Natural killer cell (primary cell): ENCODE measurements around the gene NARF. TPM values are rescaled to one million over a fixed set of nuclear protein-coding genes. Genes with fewer than 3 reads are reported as not detected.
"Not testable (repeated sequence)": the region's sequence is repeated elsewhere in the genome, so short reads cannot be mapped to it uniquely, and the experiment has no call there.

Experiments used
- ATAC-seq, 3 donors: fragments of 150-1000 bp in 2 of 3; fragments of 200-7000 bp in 1 of 3; cut with Tn5 transposase; 1 replicate in 1 of 3; 2 replicates in 2 of 3; pipeline ENCODE4 v1.10.0; 2021; ENCODE audit warnings: mild to moderate bottlenecking in 2 of 3, moderate library complexity in 2 of 3
- DNase-seq, 2 donors: peaks; one replicate each; pipeline versions ENCODE4 v3.0.0 to v3.0.0-alpha.2; 2013 to 2021; ENCODE audit warnings: mixed read lengths in 1 of 2
- H3K27ac ChIP-seq: one replicate; pipeline ENCODE4 v1.5.1; 2013; ENCODE audit warnings: mild to moderate bottlenecking, low read length
- H3K27me3 ChIP-seq: one replicate; pipeline ENCODE4 v1.6.1; 2013; ENCODE audit warnings: low read length; ENCODE audit not compliant: control insufficient read depth, insufficient read depth
- H3K36me3 ChIP-seq: one replicate; pipeline ENCODE4 v1.6.1; 2013; ENCODE audit warnings: low read length; ENCODE audit not compliant: control insufficient read depth, insufficient read depth
- H3K4me1 ChIP-seq: one replicate; pipeline ENCODE4 v1.6.1; 2013; ENCODE audit warnings: low read length; ENCODE audit not compliant: control insufficient read depth, insufficient read depth
- H3K4me3 ChIP-seq: one replicate; pipeline ENCODE4 v1.5.1; 2013; ENCODE audit warnings: low read length
- H3K9me3 ChIP-seq: one replicate; pipeline ENCODE4 v1.6.1; 2013; ENCODE audit warnings: low read length; ENCODE audit not compliant: control insufficient read depth, insufficient read depth
- H3K27ac Mint-ChIP-seq, 2 donors: one replicate each; pipeline ENCODE4 v1.8.0; 2022; ENCODE audit warnings: mild to moderate bottlenecking in 2 of 2, mixed read lengths in 2 of 2, moderate library complexity in 1 of 2
- H3K27me3 Mint-ChIP-seq, 2 donors: one replicate each; pipeline ENCODE4 v1.8.0; 2022; ENCODE audit warnings: low read depth in 2 of 2, mixed read lengths in 2 of 2
- H3K36me3 Mint-ChIP-seq: one replicate; pipeline ENCODE4 v1.8.0; 2022; ENCODE audit warnings: mixed read lengths
- H3K4me1 Mint-ChIP-seq, 2 donors: one replicate each; pipeline ENCODE4 v1.8.0; 2022; ENCODE audit warnings: mixed read lengths in 2 of 2
- H3K4me3 Mint-ChIP-seq: one replicate; pipeline ENCODE4 v1.8.0; 2022; ENCODE audit warnings: mild to moderate bottlenecking, moderate library complexity, mixed read lengths
- H3K9me3 Mint-ChIP-seq, 2 donors: one replicate each; pipeline ENCODE4 v1.8.0; 2022; ENCODE audit warnings: mixed read lengths in 2 of 2
- CTCF ChIP-seq: fragments of 200-600 bp; IDR thresholded peaks from one replicate; pipeline ENCODE4 v1.8.0; 2022; ENCODE audit warnings: antibody characterized with exemption
- WGBS: methylation state at CpG from one replicate; pipeline ENCODE4 v1.1.7; 2013; ENCODE audit warnings: missing lambda C conversion rate; ENCODE audit not compliant: insufficient coverage; 5-methylcytosine and 5-hydroxymethylcytosine counted together
- intact Hi-C: fragments of 100-400 bp; cut with micrococcal nuclease; formaldehyde crosslinking; loops from one replicate; pipeline ENCODE4 v1.14.2; 2022
- total RNA-seq, 4 donors: library from RNA; stranded (reverse); fragments of 120-200 nt in 1 of 4; gene quantifications; one replicate each; pipeline versions ENCODE4 v1.2.3 to v1.2.4, GENCODE V29; 2013 to 2022

NARF gene
- total RNA-seq, 3 donors from 2014 or later (not counting 1 experiment from before 2014, with no cell fraction given), result 130 to 203 (median 158) TPM

- Histone ChIP-seq H3K4me1 (peaks cover 18% of the 10 kb centered on the region), H3K36me3 (peaks cover 21% of the 10 kb centered on the region), H3K9me3 (no peaks in the 10 kb centered on the region), H3K4me3 (peak overlapping the region; percentile 61), H3K27me3 (no peaks in the 10 kb centered on the region), H3K27ac (peak overlapping the region; percentile 97)
- no peak for TF ChIP-seq CTCF
- intact Hi-C loops, result loop anchor here (1.0 to 2.0 kb wide), 2 partner anchors 8 to 39 kb away; partner anchors contain the start of genes CYBC1, HEXD and OGFOD3
- Mint-ChIP-seq H3K27ac (peak overlapping the region; percentile 97 to 99), H3K27me3 (no peaks in the 10 kb centered on the region), H3K4me1 (peaks cover 34 to 35% of the 10 kb centered on the region in 2 donors), H3K4me3 (peak overlapping the region; percentile 96), H3K36me3 (no peaks in the 10 kb centered on the region), H3K9me3 (no peaks in the 10 kb centered on the region)
- WGBS, result 0% methylated on average over 7 of the region's 8 CpGs
- no peak for ATAC-seq
- DNase-seq, result peak in 1 of 2 donors; percentile 98
Measured at GRCh38 chr17:82457929-82458178, 687 bp upstream of the NARF start.

- H3K9me3 Mint-ChIP-seq, result no peaks in the 10 kb centered on the region
- peak in 2 of 3 donors; percentile 7 to 36 for ATAC-seq
- intact Hi-C loops, result loop anchor here (1.0 to 2.0 kb wide), 2 partner anchors 9 to 40 kb away; partner anchors contain the start of genes CYBC1, HEXD and OGFOD3
Measured at GRCh38 chr17:82458885-82459424, 414 bp downstream of the NARF start.

GRCh38 chr17:82459936-82460335 is 1.4 kb downstream of the NARF start:
- Mint-ChIP-seq H3K36me3 (peaks cover 11% of the 10 kb centered on the region), H3K4me1 (peaks cover 35 to 47% of the 10 kb centered on the region in 2 donors), H3K27ac (peak overlapping the region in 1 of 2 donors; percentile 99)
- Histone ChIP-seq H3K36me3 (peaks cover 39% of the 10 kb centered on the region), H3K4me1 (peaks cover 18% of the 10 kb centered on the region)
- not testable (repeated sequence) for DNase-seq, H3K4me3 Mint-ChIP-seq, H3K9me3 Mint-ChIP-seq, H3K27me3 Mint-ChIP-seq, H3K9me3 ChIP-seq, H3K27me3 ChIP-seq, H3K4me3 ChIP-seq, ATAC-seq, H3K27ac ChIP-seq
- intact Hi-C loops, result loop anchor here (2.0 kb wide), 1 partner anchor 41 kb away; the partner anchor contains the start of genes HEXD and OGFOD3
- 97% methylated on average over 9 of the region's 9 CpGs for WGBS

More at GRCh38 chr17:82458885-82459424, 414 bp downstream of the NARF start:
- peaks cover 18% of the 10 kb centered on the region for H3K4me1 ChIP-seq
- H3K9me3 ChIP-seq, result no peaks in the 10 kb centered on the region
- H3K4me3 ChIP-seq, result peak overlapping the region; percentile 61
- WGBS, result under 1% methylated on average over 62 of the region's 62 CpGs
- H3K27ac ChIP-seq, result peak overlapping the region; percentile 71
- Mint-ChIP-seq H3K36me3 (peaks cover under 1% of the 10 kb centered on the region), H3K4me3 (peak overlapping the region; percentile 96), H3K27me3 (no peaks in the 10 kb centered on the region), H3K4me1 (peaks cover 35 to 44% of the 10 kb centered on the region in 2 donors), H3K27ac (peak overlapping the region; percentile 97 to 99)
- H3K27me3 ChIP-seq, result no peaks in the 10 kb centered on the region
- DNase-seq, result peak; percentile 58 to 67
- no peak for TF ChIP-seq CTCF
- H3K36me3 ChIP-seq, result peaks cover 29% of the 10 kb centered on the region

GRCh38 chr17:82461827-82462524 is 3.4 kb downstream of the NARF start:
- peak overlapping the region; percentile 19 to 47 for H3K27ac Mint-ChIP-seq

More at GRCh38 chr17:82461827-82462524, 3.4 kb downstream of the NARF start:
- Histone ChIP-seq H3K9me3 (no peaks in the 10 kb centered on the region), H3K27ac (no peak overlapping the region), H3K4me1 (peaks cover 18% of the 10 kb centered on the region), H3K27me3 (no peaks in the 10 kb centered on the region), H3K36me3 (peaks cover 55% of the 10 kb centered on the region), H3K4me3 (no peak overlapping the region)
- ATAC-seq (no peak), DNase-seq (no peak)
- intact Hi-C loops, result no loop called here
- H3K36me3 Mint-ChIP-seq, result peaks cover 17% of the 10 kb centered on the region
- peaks cover 43 to 55% of the 10 kb centered on the region in 2 donors for H3K4me1 Mint-ChIP-seq
- H3K27me3 Mint-ChIP-seq, result no peaks in the 10 kb centered on the region
- 97% methylated on average over 10 of the region's 10 CpGs for WGBS
- H3K9me3 Mint-ChIP-seq, result no peaks in the 10 kb centered on the region
- H3K4me3 Mint-ChIP-seq, result no peak overlapping the region
- no peak for TF ChIP-seq CTCF
